Glomerular endothelial cell (primary cell): ENCODE measurements around the gene SUSD3. TPM values are rescaled to one million over a fixed set of nuclear protein-coding genes. Genes with fewer than 3 reads are reported as not detected.

Experiments used
- DNase-seq: peaks from one replicate; pipeline ENCODE4 v3.0.0-alpha.2; 2011; ENCODE audit warnings: low read depth, low spot score; ENCODE audit errors: extremely low read depth
- total RNA-seq: library from RNA; depleted of rRNA; stranded (reverse); fragments of >200 nt; gene quantifications from 2 replicates; pipeline ENCODE4 v1.2.3, GENCODE V29; 2015

The SUSD3 gene
- total RNA-seq, 1 donor from 2014 or later: not detected

GRCh38 chr9:93028448-93029006, 30.0 kb upstream of the SUSD3 start:
- DNase-seq: no peak

GRCh38 chr9:93030642-93031628, 27.6 kb upstream of the SUSD3 start:
- no peak for DNase-seq

DNA sequence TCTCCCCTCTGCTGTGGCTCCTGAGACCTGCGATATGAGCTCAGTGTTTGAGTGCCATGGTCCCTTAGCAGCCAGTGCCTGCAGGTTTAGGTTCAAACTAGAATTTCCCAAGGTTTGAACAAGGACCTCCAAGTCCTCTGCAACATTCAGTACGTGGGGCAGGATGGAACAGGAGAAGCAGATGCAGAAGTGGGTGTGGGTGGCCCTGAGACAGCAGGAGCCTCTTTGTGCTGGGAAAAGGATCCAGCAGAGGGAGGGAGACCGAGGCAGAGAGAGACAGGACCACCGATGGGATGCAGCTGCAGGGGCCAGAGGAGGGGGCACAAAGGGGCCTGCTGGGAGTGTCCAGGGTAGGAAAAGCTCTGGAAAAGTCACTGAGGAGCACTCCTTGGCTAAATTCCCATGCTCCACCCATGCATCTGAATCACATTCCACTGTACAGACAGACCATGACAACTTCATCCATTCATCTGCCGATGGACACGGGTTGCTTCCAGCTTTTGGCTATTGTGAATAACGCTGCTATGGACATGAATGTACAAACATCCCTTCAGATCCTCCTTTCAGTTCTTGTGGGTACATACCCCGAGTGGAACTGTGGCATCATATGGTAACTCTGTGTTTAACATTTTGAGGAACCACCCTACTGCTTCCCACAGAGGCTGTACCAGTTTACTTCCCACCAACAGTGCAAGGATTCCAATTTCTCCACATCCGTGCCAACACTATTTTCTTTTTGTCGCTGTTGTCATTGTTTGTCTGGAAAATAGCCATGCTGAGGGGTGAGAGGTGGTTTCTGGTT, 26.7 kb upstream of the SUSD3 start:
- no peak for DNase-seq

- no peak for DNase-seq
Observed at GRCh38 chr9:93032545-93032944, 26.0 kb upstream of the SUSD3 start.

- DNase-seq: no peak
Observed at GRCh38 chr9:93033531-93033930, 25.0 kb upstream of the SUSD3 start.

GRCh38 chr9:93035106-93035660, 23.3 kb upstream of the SUSD3 start:
- no peak for DNase-seq

DNA sequence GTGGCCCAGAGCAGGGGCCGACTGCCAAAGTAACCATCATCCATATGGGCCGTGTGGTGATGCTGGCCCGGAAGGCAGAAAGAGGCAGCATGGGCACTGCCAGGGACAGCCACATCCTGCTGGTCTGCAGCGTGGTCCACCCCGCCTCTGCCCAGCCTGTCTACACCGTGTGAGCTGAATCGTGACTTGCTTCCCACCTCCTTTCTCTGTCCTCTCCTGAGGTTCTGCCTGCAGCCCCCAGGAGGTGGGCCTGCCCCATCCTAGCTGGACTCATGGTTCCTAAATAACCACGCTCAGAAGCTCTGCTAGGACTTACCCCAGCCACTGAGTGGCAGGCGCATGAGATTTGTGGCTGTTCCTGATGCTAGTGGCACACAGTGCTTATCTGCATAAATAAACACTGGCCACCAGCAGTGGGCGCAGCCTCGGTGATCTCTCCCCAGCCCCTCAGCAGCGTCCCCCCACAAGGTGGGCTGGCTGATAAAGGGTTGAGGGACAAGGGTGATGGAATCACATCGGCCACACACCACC, 22.6 kb upstream of the SUSD3 start:
- DNase-seq: no peak

- DNase-seq: no peak
Observed at GRCh38 chr9:93036887-93037475, 21.5 kb upstream of the SUSD3 start.

- no peak for DNase-seq
Observed at GRCh38 chr9:93037476-93037971, 21.0 kb upstream of the SUSD3 start.

DNA sequence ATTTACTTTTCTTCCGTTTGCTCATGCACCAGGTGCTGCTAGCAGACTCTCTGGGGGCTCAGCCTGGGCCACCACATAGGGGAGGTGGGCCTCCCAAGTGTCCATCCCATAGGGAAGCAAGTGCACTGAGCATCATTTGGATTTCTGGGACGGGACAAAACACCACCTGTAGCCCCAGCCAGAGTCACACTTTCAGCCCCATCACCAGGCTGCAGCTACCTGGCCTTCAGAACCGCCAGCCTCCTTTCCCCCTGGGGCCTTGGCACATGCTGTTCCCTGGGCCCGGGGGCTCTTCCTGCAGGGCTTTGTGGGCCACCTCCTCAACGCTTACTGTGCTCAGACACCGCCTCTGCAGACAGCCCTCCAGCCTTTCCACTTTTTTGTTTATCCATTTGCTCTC, 19.6 kb upstream of the SUSD3 start:
- DNase-seq: no peak

DNA sequence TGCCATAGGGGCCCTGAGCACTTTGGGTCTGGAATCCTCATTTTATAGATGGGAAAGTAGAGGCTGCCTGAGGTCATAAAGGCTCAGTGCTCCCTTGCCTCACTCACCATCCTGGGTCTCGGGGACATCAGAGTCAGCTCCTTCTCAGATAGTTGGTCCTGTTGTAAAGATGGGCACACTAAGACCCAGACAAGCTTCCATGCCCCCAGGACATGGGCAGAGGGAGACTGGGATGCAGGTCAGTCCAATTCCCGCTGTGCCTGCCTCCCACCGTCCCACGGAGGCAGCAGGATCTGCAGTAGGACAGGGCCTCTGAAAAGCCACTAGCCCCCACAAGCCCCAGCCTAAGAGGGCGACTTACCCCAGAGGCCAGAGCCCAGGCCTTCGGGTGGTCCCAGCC, 19.0 kb upstream of the SUSD3 start:
- no peak for DNase-seq

DNA sequence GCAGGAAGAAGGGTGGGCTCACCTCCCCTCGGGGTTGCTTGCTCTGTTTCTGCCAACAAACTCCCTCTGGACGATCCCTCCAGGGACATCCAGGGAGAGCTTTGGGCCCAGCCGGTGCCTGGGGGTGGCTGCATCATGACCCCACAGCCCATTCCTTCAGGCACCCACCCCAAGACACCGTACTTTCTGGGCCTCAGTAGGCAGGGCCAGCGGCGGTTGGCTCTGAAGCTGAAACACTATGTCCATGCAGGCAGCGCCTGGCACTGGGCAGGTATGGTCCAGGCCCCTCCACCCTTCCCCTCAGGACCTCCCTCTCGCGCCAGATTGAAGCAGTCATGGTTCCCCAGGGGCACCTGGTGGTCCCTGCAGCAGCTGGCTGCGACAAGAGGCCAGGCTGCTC, 18.5 kb upstream of the SUSD3 start:
- no peak for DNase-seq

- DNase-seq: no peak
Observed at GRCh38 chr9:93040409-93040808, 18.1 kb upstream of the SUSD3 start.

DNA sequence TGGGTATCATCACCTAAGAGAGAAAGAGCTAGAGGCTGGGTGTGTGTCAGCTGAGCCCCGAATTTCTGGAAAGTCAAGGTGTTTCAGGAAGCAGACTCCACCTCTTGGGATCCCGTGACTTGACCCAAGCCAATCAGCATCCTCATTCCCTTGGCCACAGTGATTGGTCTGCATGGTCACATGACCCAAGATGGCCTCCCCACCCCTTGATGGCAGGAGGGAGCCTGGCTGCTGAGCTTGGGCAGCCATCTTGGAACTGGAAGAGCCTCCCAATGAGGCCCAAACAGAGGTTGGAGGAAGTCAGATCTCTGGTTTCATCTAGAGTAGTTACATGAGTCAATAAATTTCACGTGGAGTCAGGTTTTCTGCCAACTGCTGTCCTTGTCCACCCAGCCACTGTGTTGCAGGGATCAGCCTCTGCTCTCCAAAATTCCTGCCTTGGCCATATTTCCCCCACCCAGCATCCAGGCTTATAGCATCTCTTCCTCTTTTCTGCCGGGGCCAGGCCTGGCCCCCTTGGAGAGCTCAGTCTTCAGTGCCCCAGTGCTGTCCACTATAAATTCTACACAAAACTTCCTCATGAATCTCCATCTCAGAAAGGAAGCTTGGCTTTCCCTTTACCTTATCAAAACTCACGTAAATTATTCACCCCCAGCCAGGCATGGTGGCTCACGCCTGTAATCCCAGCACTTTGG, 17.2 kb upstream of the SUSD3 start:
- no peak for DNase-seq

DNA sequence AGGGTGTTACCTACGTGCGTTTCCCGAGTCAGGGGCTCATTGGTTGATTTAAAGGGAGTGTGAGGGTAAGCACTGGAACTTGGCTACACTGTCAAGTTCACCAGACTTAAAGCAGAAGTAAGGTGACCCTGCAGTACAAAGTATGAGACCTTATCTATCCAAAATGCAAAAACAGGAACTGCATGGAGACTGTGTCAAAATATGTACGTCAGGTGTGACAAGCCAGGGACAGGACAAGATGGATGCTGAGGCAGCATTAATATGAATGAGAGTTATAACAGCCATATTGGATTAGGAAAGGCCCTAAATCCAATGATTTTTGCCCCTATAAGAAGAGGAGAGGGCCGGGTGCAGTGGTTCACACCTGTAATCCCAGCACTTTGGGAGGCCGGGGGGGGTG, 15.4 kb upstream of the SUSD3 start:
- no peak for DNase-seq

- no peak for DNase-seq
Observed at GRCh38 chr9:93045521-93045920, 13.0 kb upstream of the SUSD3 start.

DNA sequence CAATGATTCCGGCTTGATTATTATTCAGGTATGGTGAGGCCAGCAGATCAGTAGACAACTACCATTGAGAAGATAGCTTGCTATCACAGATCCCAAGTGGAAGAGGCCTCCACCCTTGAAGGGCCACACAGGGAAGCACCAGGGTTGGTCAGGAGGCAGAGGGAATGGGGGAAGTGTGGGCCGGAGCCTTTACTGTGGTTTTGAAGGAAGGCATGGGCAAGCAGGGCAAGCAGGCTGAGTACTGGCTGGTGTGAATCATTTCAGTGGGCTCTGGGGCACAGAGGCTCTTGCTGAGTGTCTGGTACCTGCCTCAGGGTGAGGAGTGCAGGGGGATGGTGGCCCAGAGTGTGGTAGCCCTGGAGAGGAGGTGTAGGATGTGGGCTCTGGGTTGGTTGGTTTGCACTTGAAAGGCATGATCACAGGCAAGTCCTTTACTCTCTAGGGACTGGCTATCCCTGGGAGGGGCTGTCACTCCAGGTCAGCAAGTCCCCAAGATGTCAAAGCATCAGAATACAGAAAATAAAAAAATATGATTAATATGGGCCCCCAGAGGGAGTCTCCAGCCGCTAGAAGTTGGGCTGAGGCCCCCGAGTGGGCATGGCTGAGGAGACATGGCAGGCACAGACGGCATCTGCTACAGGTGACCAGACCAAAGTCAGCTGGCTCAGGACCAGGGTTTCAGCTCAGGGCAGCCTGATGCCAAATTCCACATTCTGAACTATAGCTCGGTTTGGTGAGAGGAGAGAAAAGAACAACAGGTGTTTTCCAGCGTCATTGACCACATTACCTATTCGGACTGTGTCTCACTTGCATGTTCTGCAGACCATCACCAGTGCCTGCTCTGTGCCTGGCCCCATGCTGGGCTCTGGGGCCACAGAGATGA, 9.7 kb upstream of the SUSD3 start:
- DNase-seq: no peak

- DNase-seq: no peak
Observed at GRCh38 chr9:93049491-93049890, 9.0 kb upstream of the SUSD3 start.

DNA sequence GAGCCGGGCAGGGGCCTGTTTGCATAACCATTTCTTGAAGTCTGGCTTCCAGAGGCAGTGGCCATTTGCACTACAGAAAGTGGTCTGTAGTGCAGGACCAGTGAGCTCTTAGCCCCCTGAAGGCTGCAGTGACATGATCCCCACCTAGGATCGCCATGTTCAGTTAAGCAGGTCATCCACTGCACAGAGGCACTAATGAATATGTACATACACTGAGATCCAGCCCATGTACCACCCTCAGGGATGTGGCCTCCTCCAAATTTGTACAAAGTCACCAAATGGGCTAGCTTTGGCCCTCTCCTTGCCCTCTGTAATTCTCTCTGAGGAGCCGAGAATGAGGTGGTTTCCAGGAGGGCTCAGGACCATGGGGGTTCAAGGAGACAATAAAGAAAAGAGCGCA, 8.3 kb upstream of the SUSD3 start:
- no peak for DNase-seq
